ENCODE measurements around the gene DGUOK. TPM values are rescaled to one million over a fixed set of nuclear protein-coding genes. Genes with fewer than 3 reads are reported as not detected.

The DGUOK gene
- total and polyA plus RNA-seq, 10 of the 15 experiments (the other 5 are each of a cell fraction or from before 2014, with no cell fraction given), result 64.4 to 234 (median 91.4) TPM

DNA sequence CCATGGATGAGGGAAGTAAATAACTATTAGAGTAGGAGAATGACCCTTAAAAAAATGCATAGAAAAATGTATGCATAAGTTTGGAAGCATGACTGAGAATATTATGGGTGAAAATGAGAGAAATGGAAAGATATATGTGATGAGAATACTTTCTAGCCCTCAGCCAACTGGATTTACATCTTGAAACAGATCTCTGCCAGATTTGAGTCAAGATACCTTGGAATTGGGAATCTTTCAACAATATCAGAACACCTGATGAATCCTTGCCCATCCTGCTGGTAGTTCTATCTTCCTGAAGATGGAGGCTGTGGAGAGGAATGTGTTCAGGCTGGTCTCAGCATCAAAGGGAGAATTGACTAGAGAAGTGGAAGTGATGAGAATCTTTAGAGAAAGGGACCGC is 63.9 kb downstream of the DGUOK start:
- peaks cover 14% of the 10 kb centered on the region for H3K4me1 ChIP-seq (ENCODE audit: control insufficient read depth, insufficient read depth, low read length)
- H3K79me2 ChIP-seq (ENCODE audit: control insufficient read depth, insufficient read depth, low read length), result peaks cover 98% of the 10 kb centered on the region
- H3K4me3 ChIP-seq, result peak overlapping the region; percentile 96; the same call in 1 of the 2 replicates
- FAIRE-seq (no peak), ATAC-seq (no peak), DNase-seq (ENCODE audit: low read depth, low spot score) (no peak)
- H3K9ac ChIP-seq (ENCODE audit: control insufficient read depth, insufficient read depth, low read length), result no peak overlapping the region; the same call in 1 of the 2 replicates
- peaks cover 25% of the 10 kb centered on the region for H4K20me1 ChIP-seq (ENCODE audit: control insufficient read depth, insufficient read depth)
- TF ChIP-seq CREB1 (IDR thresholded peaks at IDR 0.05; ENCODE audit: low read depth) (no peak), IKZF1 (conservative IDR thresholded peaks at IDR 0.05) (no peak), RELA (IDR thresholded peaks at IDR 0.05; ENCODE audit: borderline replicate concordance, partially characterized antibody) (no peak), RUNX3 (IDR thresholded peaks at IDR 0.05; ENCODE audit: low read length) (no peak), PAX5 (IDR thresholded peaks at IDR 0.05; ENCODE audit: borderline replicate concordance, low read depth, low read length) (no peak), DPF2 (IDR thresholded peaks at IDR 0.05) (no peak), CHD4 (IDR thresholded peaks at IDR 0.05) (no peak), YBX1 (IDR thresholded peaks at IDR 0.05) (no peak)
- TF ChIP-seq, protein P1, sequence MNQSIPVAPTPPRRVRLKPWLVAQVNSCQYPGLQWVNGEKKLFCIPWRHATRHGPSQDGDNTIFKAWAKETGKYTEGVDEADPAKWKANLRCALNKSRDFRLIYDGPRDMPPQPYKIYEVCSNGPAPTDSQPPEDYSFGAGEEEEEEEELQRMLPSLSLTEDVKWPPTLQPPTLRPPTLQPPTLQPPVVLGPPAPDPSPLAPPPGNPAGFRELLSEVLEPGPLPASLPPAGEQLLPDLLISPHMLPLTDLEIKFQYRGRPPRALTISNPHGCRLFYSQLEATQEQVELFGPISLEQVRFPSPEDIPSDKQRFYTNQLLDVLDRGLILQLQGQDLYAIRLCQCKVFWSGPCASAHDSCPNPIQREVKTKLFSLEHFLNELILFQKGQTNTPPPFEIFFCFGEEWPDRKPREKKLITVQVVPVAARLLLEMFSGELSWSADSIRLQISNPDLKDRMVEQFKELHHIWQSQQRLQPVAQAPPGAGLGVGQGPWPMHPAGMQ (IDR thresholded peaks at IDR 0.05; ENCODE audit: borderline replicate concordance), result no peak
- peak overlapping the region; percentile 64 for H3K4me2 ChIP-seq (ENCODE audit: control insufficient read depth, insufficient read depth)
- no peak overlapping the region for H2AFZ ChIP-seq (ENCODE audit: control insufficient read depth, low read depth, low read length)
- peaks cover 8% of the 10 kb centered on the region; the same call in 2 of the 3 replicates for H3K9me3 ChIP-seq (replicated peaks; ENCODE audit: control insufficient read depth, insufficient read depth, low read length)
- H3K36me3 ChIP-seq (ENCODE audit: control insufficient read depth in 2 of 2, insufficient read depth in 2 of 2, low read length in 1 of 2), result peaks cover 0 to 41% of the 10 kb centered on the region in 2 experiments
- H3K27ac ChIP-seq (ENCODE audit: control insufficient read depth, insufficient read depth), result no peak overlapping the region
- POLR2A ChIA-PET, result no interaction called here
- SMC1A ChIA-PET (ENCODE audit: uncharacterized antibody, unreplicated experiment), result interaction anchor here (1.5 to 5.6 kb wide), 4 partner anchors 27 to 163 kb away, joined by 4 to 46 read pairs (median 25); partner anchors contain the start of gene STAMBP
- TSS peak; percentile 29 for BruUV-seq (replicated peaks)
- intact Hi-C loops (cut with micrococcal nuclease; ENCODE audit: unreplicated experiment), result no loop called here
- WGBS (ENCODE audit: insufficient coverage, insufficient replicate concordance, low lambda C conversion rate, missing lambda C conversion rate), result 100% methylated on average over 1 of the region's 1 CpG
- RAD21 ChIA-PET (ENCODE audit: unreplicated experiment), result interaction anchor here (1.2 to 5.6 kb wide), 4 partner anchors 10 to 166 kb away, joined by 3 to 96 read pairs (median 26); partner anchors contain the start of gene STAMBP
- in situ Hi-C loops (cut with MboI), result no loop called here
- CTCF ChIA-PET, result interaction anchor here (3.4 to 5.3 kb wide), 2 partner anchors 10 to 81 kb away, joined by 18 to 78 read pairs; no protein-coding TSS in a partner anchor
- H3K27me3 ChIP-seq (replicated peaks in 1 of 2; ENCODE audit: control insufficient read depth in 2 of 2, insufficient read depth in 2 of 2, low read length in 1 of 2), result no peaks in the 10 kb centered on the region

Data from GM12878 (cell line).